ENCODE results near the gene NCAM1.

GRCh38 chr11:113314065-113314388 lies 352.8 kb downstream of the NCAM1 start:
- TF ChIP-seq ZNF143 (CRISPR knock-in tag; IDR thresholded peaks at IDR 0.05) (no peak), POLR2A (conservative IDR thresholded peaks at IDR 0.05) (no peak), TFAM (CRISPR knock-in tag; conservative IDR thresholded peaks at IDR 0.05) (no peak), SMARCA4 (IDR thresholded peaks at IDR 0.05) (no peak), ZNF740 (CRISPR knock-in tag; IDR thresholded peaks at IDR 0.05) (no peak), ZNF740 (tag; IDR thresholded peaks at IDR 0.05) (no peak), PRMT5 (CRISPR knock-in tag; IDR thresholded peaks at IDR 0.05) (no peak), KDM4B (IDR thresholded peaks at IDR 0.05; ENCODE audit: borderline replicate concordance in 2 of 2, low read depth in 1 of 2) (no peak), CTCF (IDR thresholded peaks at IDR 0.05 in 2 of 3, conservative IDR thresholded peaks at IDR 0.05 in 1 of 3; ENCODE audit: insufficient read depth in 2 of 3, low read depth in 1 of 3, low read length in 3 of 3) (no peak), CHD2 (IDR thresholded peaks at IDR 0.05; ENCODE audit: low read depth, low read length) (no peak), KDM1A (IDR thresholded peaks at IDR 0.05) (no peak), MAZ (CRISPR knock-in tag; conservative IDR thresholded peaks at IDR 0.05 in 1 of 2, IDR thresholded peaks at IDR 0.05 in 1 of 2) (no peak), SUPT5H (IDR thresholded peaks at IDR 0.05) (no peak)

Data from K562 (cell line).